ENCODE data around the gene OR6K3.
"Not testable (repeated sequence)": the region's sequence is repeated elsewhere in the genome, so short reads cannot be mapped to it uniquely, and the experiment has no call there.

The OR6K3 gene

GRCh38 chr1:158689110-158689509 lies 31.4 kb downstream of the OR6K3 start:
- WGBS, 2 experiments = 73 to 100% methylated on average over 1 of the region's 1 CpG
- no peaks in the 10 kb centered on the region for H3K9me3 ChIP-seq (ENCODE audit: control insufficient read depth, low read length)
- H3K36me3 ChIP-seq (ENCODE audit: control insufficient read depth, insufficient read depth, low read length) = no peaks in the 10 kb centered on the region

DNA sequence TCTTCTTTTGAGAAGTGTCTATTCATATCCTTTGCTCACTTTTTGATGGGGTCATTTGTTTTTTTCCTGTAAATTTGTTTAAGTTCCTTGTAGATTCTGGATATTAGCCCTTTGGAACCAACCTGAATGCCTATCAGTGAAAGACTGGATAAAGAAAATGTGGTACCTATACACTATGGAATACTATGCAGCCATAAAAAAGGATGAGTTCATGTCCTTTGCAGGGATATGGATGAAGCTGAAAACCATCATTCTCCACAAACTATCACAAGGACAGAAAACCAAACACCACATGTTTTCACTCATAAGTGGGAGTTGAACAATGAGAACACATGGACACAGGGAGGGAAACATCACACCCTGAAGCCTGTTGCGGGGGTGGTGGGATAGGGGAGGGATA lies 32.2 kb downstream of the OR6K3 start:
- WGBS, 2 experiments = 80 to 100% methylated on average over 1 of the region's 1 CpG
- H3K27ac ChIP-seq (ENCODE audit: insufficient read depth, low read depth, low read length, poor library complexity, severe bottlenecking); H3K4me3 ChIP-seq (ENCODE audit: insufficient read depth, low read depth, low read length): not testable (repeated sequence)

More at GRCh38 chr1:158689110-158689509, 31.4 kb downstream of the OR6K3 start:
- Histone ChIP-seq H3K4me3 (ENCODE audit: insufficient read depth, low read depth, low read length) (no peak overlapping the region), H3K27me3 (ENCODE audit: control insufficient read depth, insufficient read depth, low read length, poor library complexity, severe bottlenecking) (no peaks in the 10 kb centered on the region), H3K4me1 (ENCODE audit: control insufficient read depth, insufficient read depth, low read length) (no peaks in the 10 kb centered on the region), H3K27ac (ENCODE audit: insufficient read depth, low read depth, low read length, poor library complexity, severe bottlenecking) (no peak overlapping the region)

DNA sequence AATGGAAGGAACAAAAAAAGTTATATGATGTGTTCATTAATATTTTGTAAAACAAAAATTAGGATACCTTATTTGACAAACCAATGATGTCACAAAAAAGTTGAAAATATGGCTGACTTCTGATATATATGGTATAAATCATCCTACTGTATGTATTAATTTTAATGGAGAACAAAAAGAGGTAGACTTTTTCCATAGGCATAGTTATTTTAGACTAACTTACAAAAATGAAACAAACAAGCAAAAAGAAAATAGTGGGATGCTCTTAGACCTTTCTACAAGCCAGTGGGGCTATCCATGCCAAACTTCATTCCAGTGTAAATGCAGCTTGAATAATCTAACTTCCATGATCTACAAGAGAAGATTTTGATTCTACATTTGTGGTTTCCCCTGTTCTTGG lies 33.5 kb downstream of the OR6K3 start:
- H3K36me3 ChIP-seq (ENCODE audit: control insufficient read depth, insufficient read depth, low read length) = no peaks in the 10 kb centered on the region
- H3K27me3 ChIP-seq (ENCODE audit: control insufficient read depth, insufficient read depth, low read length, poor library complexity, severe bottlenecking) = no peaks in the 10 kb centered on the region
- no peak overlapping the region for H3K4me3 ChIP-seq (ENCODE audit: insufficient read depth, low read depth, low read length)
- H3K27ac ChIP-seq (ENCODE audit: insufficient read depth, low read depth, low read length, poor library complexity, severe bottlenecking) = no peak overlapping the region
- no peaks in the 10 kb centered on the region for H3K4me1 ChIP-seq (ENCODE audit: control insufficient read depth, insufficient read depth, low read length)
- no peaks in the 10 kb centered on the region for H3K9me3 ChIP-seq (ENCODE audit: control insufficient read depth, low read length)

More for the DNA sequence above, 32.2 kb downstream of the OR6K3 start:
- H3K4me1 ChIP-seq (ENCODE audit: control insufficient read depth, insufficient read depth, low read length); H3K27me3 ChIP-seq (ENCODE audit: control insufficient read depth, insufficient read depth, low read length, poor library complexity, severe bottlenecking); H3K9me3 ChIP-seq (ENCODE audit: control insufficient read depth, low read length); H3K36me3 ChIP-seq (ENCODE audit: control insufficient read depth, insufficient read depth, low read length): not testable (repeated sequence)

GRCh38 chr1:158686111-158687009 lies 34.2 kb downstream of the OR6K3 start, which contains the start of gene SPTA1:
Gene SPTA1 (minus strand): TSS chr1:158686715. CDS start chr1:158686517, 198 bp downstream.
- Histone ChIP-seq H3K36me3 (ENCODE audit: control insufficient read depth, insufficient read depth, low read length) (no peaks in the 10 kb centered on the region), H3K4me3 (ENCODE audit: insufficient read depth, low read depth, low read length) (no peak within 1 kb of the TSS), H3K4me1 (ENCODE audit: control insufficient read depth, insufficient read depth, low read length) (no peaks in the 10 kb centered on the region), H3K27me3 (ENCODE audit: control insufficient read depth, insufficient read depth, low read length, poor library complexity, severe bottlenecking) (no peaks in the 10 kb centered on the region), H3K27ac (ENCODE audit: insufficient read depth, low read depth, low read length, poor library complexity, severe bottlenecking) (no peak within 1 kb of the TSS), H3K9me3 (ENCODE audit: control insufficient read depth, low read length) (no peaks in the 10 kb centered on the region)
- 92 to 96% methylated on average over 5 to 7 of the region's 7 CpGs for WGBS, 2 experiments

- Histone ChIP-seq H3K27me3 (ENCODE audit: control insufficient read depth, insufficient read depth, low read length, poor library complexity, severe bottlenecking) (no peaks in the 10 kb centered on the region), H3K9me3 (ENCODE audit: control insufficient read depth, low read length) (no peaks in the 10 kb centered on the region), H3K36me3 (ENCODE audit: control insufficient read depth, insufficient read depth, low read length) (no peaks in the 10 kb centered on the region), H3K4me1 (ENCODE audit: control insufficient read depth, insufficient read depth, low read length) (no peaks in the 10 kb centered on the region), H3K27ac (ENCODE audit: insufficient read depth, low read depth, low read length, poor library complexity, severe bottlenecking) (no peak overlapping the region), H3K4me3 (ENCODE audit: insufficient read depth, low read depth, low read length) (no peak overlapping the region)
- WGBS, 2 experiments = 77% methylated on average over 7 of the region's 7 CpGs
Observed at GRCh38 chr1:158685085-158685484, 35.4 kb downstream of the OR6K3 start.

DNA sequence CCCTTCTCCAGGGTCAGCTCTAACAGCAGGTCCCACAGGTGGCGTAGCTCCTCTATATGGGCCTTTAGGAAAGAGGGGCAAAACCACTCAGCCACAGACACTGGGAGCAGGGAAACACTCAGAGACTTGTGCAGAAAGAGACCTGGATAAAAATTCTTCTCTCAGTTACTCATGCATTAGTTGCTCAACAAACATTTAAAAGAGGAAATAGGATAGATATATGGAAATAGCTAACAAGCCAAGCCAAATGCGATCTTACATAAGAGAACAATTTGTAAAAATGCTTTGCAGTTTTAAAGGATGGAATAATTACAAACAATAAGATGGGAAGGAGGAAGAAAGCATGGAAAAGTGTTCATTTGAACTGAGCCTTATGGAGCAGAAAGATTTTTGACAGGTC lies 38.9 kb downstream of the OR6K3 start:
- 96 to 97% methylated on average over 2 of the region's 2 CpGs for WGBS, 2 experiments
- Histone ChIP-seq H3K4me1 (ENCODE audit: control insufficient read depth, insufficient read depth, low read length) (no peaks in the 10 kb centered on the region), H3K9me3 (ENCODE audit: control insufficient read depth, low read length) (no peaks in the 10 kb centered on the region), H3K27me3 (ENCODE audit: control insufficient read depth, insufficient read depth, low read length, poor library complexity, severe bottlenecking) (no peaks in the 10 kb centered on the region), H3K27ac (ENCODE audit: insufficient read depth, low read depth, low read length, poor library complexity, severe bottlenecking) (no peak overlapping the region), H3K36me3 (ENCODE audit: control insufficient read depth, insufficient read depth, low read length) (no peaks in the 10 kb centered on the region), H3K4me3 (ENCODE audit: insufficient read depth, low read depth, low read length) (no peak overlapping the region)

DNA sequence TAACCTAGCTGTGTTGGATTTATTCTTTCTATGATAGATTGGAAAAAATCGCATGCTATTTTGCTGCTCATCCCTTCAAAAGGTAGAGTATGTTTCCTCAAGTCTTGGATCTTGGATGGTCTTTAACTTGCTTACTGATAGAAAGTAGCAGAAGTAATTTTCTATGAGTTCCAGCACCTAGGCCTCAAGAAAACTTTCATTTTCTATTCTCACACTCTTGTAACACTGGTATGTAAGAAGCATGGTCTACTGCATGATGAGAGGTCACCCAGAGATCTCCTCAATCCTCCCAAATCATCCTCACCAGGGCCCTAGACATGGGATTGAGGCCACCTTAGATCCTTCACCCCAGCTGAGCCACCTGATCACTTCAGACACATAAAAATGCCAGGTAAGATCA lies 41.2 kb downstream of the OR6K3 start:
- WGBS, 2 experiments = 93 to 97% methylated on average over 1 of the region's 1 CpG
- no peaks in the 10 kb centered on the region for H3K9me3 ChIP-seq (ENCODE audit: control insufficient read depth, low read length)
- H3K4me3 ChIP-seq (ENCODE audit: insufficient read depth, low read depth, low read length) = no peak overlapping the region
- no peak overlapping the region for H3K27ac ChIP-seq (ENCODE audit: insufficient read depth, low read depth, low read length, poor library complexity, severe bottlenecking)
- no peaks in the 10 kb centered on the region for H3K36me3 ChIP-seq (ENCODE audit: control insufficient read depth, insufficient read depth, low read length)
- H3K27me3 ChIP-seq (ENCODE audit: control insufficient read depth, insufficient read depth, low read length, poor library complexity, severe bottlenecking) = no peaks in the 10 kb centered on the region
- H3K4me1 ChIP-seq (ENCODE audit: control insufficient read depth, insufficient read depth, low read length) = no peaks in the 10 kb centered on the region

- Histone ChIP-seq H3K27ac (ENCODE audit: insufficient read depth, low read depth, low read length, poor library complexity, severe bottlenecking) (no peak overlapping the region), H3K4me3 (ENCODE audit: insufficient read depth, low read depth, low read length) (no peak overlapping the region), H3K36me3 (ENCODE audit: control insufficient read depth, insufficient read depth, low read length) (no peaks in the 10 kb centered on the region), H3K27me3 (ENCODE audit: control insufficient read depth, insufficient read depth, low read length, poor library complexity, severe bottlenecking) (no peaks in the 10 kb centered on the region), H3K4me1 (ENCODE audit: control insufficient read depth, insufficient read depth, low read length) (no peaks in the 10 kb centered on the region), H3K9me3 (ENCODE audit: control insufficient read depth, low read length) (no peaks in the 10 kb centered on the region)
- 89 to 91% methylated on average over 4 of the region's 4 CpGs for WGBS, 2 experiments
Observed at GRCh38 chr1:158675563-158676323, 44.8 kb downstream of the OR6K3 start.

DNA sequence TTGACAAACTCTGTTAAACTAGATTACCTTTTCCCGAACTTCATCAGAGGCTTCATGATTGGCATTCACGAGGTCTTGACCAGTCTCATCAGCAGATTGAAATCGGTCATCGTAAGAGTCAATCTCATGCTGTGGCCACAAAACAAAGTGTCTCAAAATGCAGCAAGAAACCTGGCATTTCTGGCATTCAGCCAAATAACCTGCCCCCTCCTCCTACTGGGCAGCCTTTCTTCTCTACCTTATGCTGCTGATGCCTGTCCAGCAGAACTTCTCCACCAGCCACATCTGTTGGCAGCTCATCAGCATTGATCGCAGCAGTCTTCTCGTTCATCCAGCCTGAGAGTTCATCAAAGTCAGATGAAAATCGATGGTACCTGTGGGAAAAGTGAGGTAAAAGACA lies 46.2 kb downstream of the OR6K3 start:
- no peak overlapping the region for H3K4me3 ChIP-seq (ENCODE audit: insufficient read depth, low read depth, low read length)
- H3K4me1 ChIP-seq (ENCODE audit: control insufficient read depth, insufficient read depth, low read length) = no peaks in the 10 kb centered on the region
- H3K9me3 ChIP-seq (ENCODE audit: control insufficient read depth, low read length) = no peaks in the 10 kb centered on the region
- WGBS, 2 experiments = 92 to 95% methylated on average over 7 of the region's 7 CpGs
- H3K27ac ChIP-seq (ENCODE audit: insufficient read depth, low read depth, low read length, poor library complexity, severe bottlenecking) = no peak overlapping the region
- no peaks in the 10 kb centered on the region for H3K36me3 ChIP-seq (ENCODE audit: control insufficient read depth, insufficient read depth, low read length)
- H3K27me3 ChIP-seq (ENCODE audit: control insufficient read depth, insufficient read depth, low read length, poor library complexity, severe bottlenecking) = no peaks in the 10 kb centered on the region
